Adrenal gland (tissue), 12 donors: ENCODE measurements around the gene MYH13. TPM values are rescaled to one million over a fixed set of nuclear protein-coding genes. Genes with fewer than 3 reads are reported as not detected.
"Not testable (repeated sequence)": the region's sequence is repeated elsewhere in the genome, so short reads cannot be mapped to it uniquely, and the experiment has no call there.

Source experiments
- DNase-seq, 7 donors: peaks; one replicate each; pipeline ENCODE4 v3.0.0-alpha.2; 2019 to 2020
- H3K27ac ChIP-seq, 5 donors: fragments of 200-600 bp; sonication (generic) in 4 of 5; 1 replicate in 3 of 5; 2 replicates in 2 of 5; pipeline versions ENCODE4 v1.5.1 to v1.8.0; 2016 to 2020; ENCODE audit warnings: mild to moderate bottlenecking in 1 of 5
- H3K27me3 ChIP-seq: fragments of 200-600 bp; 2 replicates; pipeline ENCODE4 v1.8.0; 2021
- H3K36me3 ChIP-seq, 2 donors: fragments of 200-600 bp; replicated peaks in 1 of 2; 1 replicate in 1 of 2; 2 replicates in 1 of 2; pipeline versions ENCODE4 v1.5.1 to v1.8.0; 2018 to 2022
- H3K4me1 ChIP-seq, 2 donors: fragments of 200-600 bp; replicated peaks in 1 of 2; 1 replicate in 1 of 2; 2 replicates in 1 of 2; pipeline versions ENCODE4 v1.5.1 to v1.8.0; 2018 to 2021
- H3K4me3 ChIP-seq, 4 donors: fragments of 200-600 bp; sonication (generic) in 3 of 4; one replicate each; pipeline ENCODE4 v1.5.1; 2016 to 2018
- H3K9me3 ChIP-seq, 3 donors: fragments of 200-600 bp; sonication (generic) in 1 of 3; replicated peaks in 1 of 3; 1 replicate in 2 of 3; 2 replicates in 1 of 3; pipeline versions ENCODE4 v1.5.1 to v1.8.0; 2016 to 2021
- POLR2A ChIP-seq, 2 donors: fragments of 450-650 bp; IDR thresholded peaks; one replicate each; pipeline ENCODE4 v1.6.1; 2017; ENCODE audit warnings: antibody characterized with exemption in 2 of 2, mild to moderate bottlenecking in 2 of 2, moderate library complexity in 1 of 2
- WGBS, 4 donors: extraction: QIAGEN DNeasy Blood & Tissue Kit in 2 of 4; methylation state at CpG; one replicate each; pipeline versions ENCODE4 v1.1.5 to v1.1.7; 2013 to 2017; 5-methylcytosine and 5-hydroxymethylcytosine counted together
- intact Hi-C, 2 donors: fragments of 100-400 bp; cut with DNase I; formaldehyde crosslinking; loops; one replicate each; pipeline versions ENCODE4 v1.14.1 to v1.15.0; 2022 to 2023
- polyA plus RNA-seq, 3 donors: library from polyadenylated mRNA; stranded (reverse); fragments of 200-250 nt in 2 of 3; fragments of 350-450 nt in 1 of 3; fragmentation: Illumina TruSeq in 1 of 3; extraction: RNeasy Lipid Tissue Mini Kit (QIAGEN cat#74804) in 1 of 3; gene quantifications; one replicate each; pipeline ENCODE4 v1.2.3, GENCODE V29; 2013 to 2014
- total RNA-seq, 9 donors: library from RNA; depleted of rRNA in 4 of 9; stranded (reverse); fragments of >200 nt in 4 of 9; fragments of 120-200 nt in 1 of 9; fragmentation: NEBNext Ultra II Directional in 1 of 9; extraction: Animal tissue kit (Norgen Biotek cat#: 25700) in 1 of 9; gene quantifications; one replicate each; pipeline versions ENCODE4 v1.1.0 to v1.2.4, GENCODE V29; 2013 to 2023
- TF ChIP-seq, protein P1 (sequence below), 6 experiments: fragments of 450-650 bp in 4 of 6; fragments of 200-600 bp in 2 of 6; sonication (generic) in 1 of 6; IDR thresholded peaks; 1 replicate in 5 of 6; 2 replicates in 1 of 6; pipeline versions ENCODE4 v1.5.1 to v1.8.0; 2016 to 2021; ENCODE audit warnings: antibody characterized with exemption in 6 of 6, mild to moderate bottlenecking in 2 of 6, moderate library complexity in 1 of 6
- donor health status: healthy with polysubstance abuse.
- donor health status: Bipolar disorder and iron deficiency.
- donor health status: DM: yes; HTN: yes; CAD: no.
- donor health status: DM: no; HTN: no; CAD: no.
- donor health status: DM: no; HTN: no; CAD: no.
- donor health status: DM: yes; HTN: yes; CAD: no.

Gene MYH13
- total and polyA plus RNA-seq, 12 donors = not detected

DNA sequence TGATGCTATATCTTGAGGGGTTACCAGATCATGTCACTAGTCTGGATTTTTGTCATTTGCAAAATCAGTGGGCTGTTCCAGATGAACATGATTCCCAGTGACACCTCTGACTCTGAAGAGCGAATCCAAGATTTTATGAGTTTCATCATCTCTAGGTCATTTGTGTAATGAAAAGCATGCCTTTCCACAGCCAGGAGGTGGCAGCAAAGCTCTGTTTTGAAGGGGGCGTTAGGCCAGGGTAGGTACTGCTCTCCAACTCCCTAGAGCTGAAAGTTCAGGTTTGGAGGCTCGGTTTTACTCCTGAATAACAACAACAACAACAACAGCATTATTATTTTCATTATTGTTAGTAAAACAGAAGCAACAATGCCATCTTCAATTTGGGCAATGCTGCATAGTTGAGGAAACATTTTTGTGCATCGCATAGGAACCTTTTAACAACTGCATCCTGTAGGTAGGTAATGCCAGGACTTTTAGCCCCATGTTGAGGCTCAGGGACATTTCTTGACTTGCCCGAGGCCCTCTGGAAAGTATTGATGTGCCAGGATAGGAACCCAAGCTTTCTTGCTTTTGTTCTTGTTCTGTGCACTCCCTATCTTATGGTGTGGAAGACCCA, 77.0 kb downstream of the MYH13 start:
- H3K36me3 ChIP-seq = no peaks in the 10 kb centered on the region
- DNase-seq = peak; percentile 36 to 61 (median 57)
- no peaks in the 10 kb centered on the region for H3K27me3 ChIP-seq
- TF ChIP-seq, protein P1, sequence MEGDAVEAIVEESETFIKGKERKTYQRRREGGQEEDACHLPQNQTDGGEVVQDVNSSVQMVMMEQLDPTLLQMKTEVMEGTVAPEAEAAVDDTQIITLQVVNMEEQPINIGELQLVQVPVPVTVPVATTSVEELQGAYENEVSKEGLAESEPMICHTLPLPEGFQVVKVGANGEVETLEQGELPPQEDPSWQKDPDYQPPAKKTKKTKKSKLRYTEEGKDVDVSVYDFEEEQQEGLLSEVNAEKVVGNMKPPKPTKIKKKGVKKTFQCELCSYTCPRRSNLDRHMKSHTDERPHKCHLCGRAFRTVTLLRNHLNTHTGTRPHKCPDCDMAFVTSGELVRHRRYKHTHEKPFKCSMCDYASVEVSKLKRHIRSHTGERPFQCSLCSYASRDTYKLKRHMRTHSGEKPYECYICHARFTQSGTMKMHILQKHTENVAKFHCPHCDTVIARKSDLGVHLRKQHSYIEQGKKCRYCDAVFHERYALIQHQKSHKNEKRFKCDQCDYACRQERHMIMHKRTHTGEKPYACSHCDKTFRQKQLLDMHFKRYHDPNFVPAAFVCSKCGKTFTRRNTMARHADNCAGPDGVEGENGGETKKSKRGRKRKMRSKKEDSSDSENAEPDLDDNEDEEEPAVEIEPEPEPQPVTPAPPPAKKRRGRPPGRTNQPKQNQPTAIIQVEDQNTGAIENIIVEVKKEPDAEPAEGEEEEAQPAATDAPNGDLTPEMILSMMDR (IDR thresholded peaks at IDR 0.05) = peak; percentile 32 to 71 (median 58)
- TF ChIP-seq POLR2A (IDR thresholded peaks at IDR 0.05) = no peak
- no peak overlapping the region for H3K4me3 ChIP-seq
- H3K9me3 ChIP-seq = no peaks in the 10 kb centered on the region
- no peaks in the 10 kb centered on the region for H3K4me1 ChIP-seq
- WGBS, 4 donors = 24 to 35% (median 34%) methylated on average over 5 of the region's 5 CpGs
- intact Hi-C loops = no loop called here
- H3K27ac ChIP-seq = no peak overlapping the region

DNA sequence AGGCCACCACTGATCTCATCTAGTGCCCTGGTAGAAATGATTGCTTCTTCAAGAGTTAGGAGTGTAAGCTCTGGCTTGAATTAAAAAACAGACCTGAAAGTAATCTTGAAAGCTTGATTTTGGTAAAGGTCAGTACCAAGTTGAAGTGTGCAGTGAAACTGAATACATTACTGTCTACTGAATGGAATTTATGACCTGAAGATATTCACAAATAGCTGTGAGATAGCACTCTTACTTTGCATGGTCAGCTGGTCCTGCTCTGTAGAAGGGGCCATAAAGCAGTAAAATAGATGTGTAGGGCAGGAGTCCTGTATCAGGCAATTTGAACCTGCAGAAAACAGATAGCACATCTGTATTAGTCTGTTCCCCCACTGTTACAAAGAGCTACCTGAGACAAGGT, 78.6 kb downstream of the MYH13 start:
- H3K27me3 ChIP-seq = no peaks in the 10 kb centered on the region
- H3K4me1 ChIP-seq = no peaks in the 10 kb centered on the region
- intact Hi-C loops = no loop called here
- H3K36me3 ChIP-seq = no peaks in the 10 kb centered on the region
- DNase-seq = no peak
- H3K27ac ChIP-seq = no peak overlapping the region
- no peak overlapping the region for H3K4me3 ChIP-seq
- TF ChIP-seq, protein P1 (IDR thresholded peaks at IDR 0.05) = no peak
- TF ChIP-seq POLR2A (IDR thresholded peaks at IDR 0.05) = no peak
- no peaks in the 10 kb centered on the region for H3K9me3 ChIP-seq

DNA sequence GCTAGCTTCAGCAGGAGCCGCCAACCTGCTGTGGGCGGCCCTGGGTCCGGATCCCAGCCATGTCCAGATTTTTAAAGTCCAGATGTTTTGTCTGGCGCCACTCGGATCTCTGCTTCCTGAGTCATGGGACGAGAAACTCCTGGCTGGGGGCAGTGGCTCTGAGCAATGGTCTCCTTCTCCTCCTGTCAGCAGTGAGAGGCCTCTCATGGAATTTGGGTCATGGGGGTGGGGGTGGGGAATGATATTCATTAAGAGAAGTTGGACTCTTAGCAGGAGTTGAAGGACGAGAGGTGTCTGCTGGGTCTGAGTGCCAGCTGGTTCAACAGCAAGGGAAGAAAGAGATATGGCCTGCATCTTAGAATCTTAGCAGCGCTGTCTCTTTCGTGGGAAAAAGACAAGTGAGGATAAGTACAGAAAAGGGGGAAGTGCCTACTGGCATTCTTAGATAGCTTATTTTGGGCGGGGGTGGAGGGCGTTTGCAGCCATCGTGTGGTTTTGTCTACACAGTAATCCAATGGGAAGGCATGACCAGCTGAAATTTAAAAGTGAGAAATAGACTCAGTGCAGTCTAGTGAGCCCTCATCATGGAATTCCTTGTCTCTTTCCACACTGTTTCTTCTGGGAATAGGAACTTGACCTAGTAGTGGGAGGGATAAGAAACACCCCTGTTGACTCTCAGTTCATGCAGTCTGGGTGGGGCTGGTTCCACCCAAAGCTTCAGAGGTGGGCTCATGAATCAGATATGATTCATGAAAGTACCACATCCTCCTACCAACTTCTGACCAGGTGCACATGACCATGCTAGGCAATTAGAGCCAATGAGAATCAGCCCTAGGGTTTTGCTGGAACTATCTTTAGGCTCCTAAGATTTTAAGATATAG, 80.5 kb downstream of the MYH13 start:
- Histone ChIP-seq H3K36me3 (no peaks in the 10 kb centered on the region), H3K27me3 (peaks cover 7% of the 10 kb centered on the region), H3K27ac (no peak overlapping the region), H3K4me3 (no peak overlapping the region), H3K4me1 (no peaks in the 10 kb centered on the region), H3K9me3 (no peaks in the 10 kb centered on the region)
- WGBS, 4 donors = 57 to 70% (median 59%) methylated on average over 9 to 12 of the region's 12 CpGs
- TF ChIP-seq POLR2A (IDR thresholded peaks at IDR 0.05) = no peak
- TF ChIP-seq, protein P1 (IDR thresholded peaks at IDR 0.05) = no peak
- intact Hi-C loops = no loop called here
- no peak for DNase-seq

DNA sequence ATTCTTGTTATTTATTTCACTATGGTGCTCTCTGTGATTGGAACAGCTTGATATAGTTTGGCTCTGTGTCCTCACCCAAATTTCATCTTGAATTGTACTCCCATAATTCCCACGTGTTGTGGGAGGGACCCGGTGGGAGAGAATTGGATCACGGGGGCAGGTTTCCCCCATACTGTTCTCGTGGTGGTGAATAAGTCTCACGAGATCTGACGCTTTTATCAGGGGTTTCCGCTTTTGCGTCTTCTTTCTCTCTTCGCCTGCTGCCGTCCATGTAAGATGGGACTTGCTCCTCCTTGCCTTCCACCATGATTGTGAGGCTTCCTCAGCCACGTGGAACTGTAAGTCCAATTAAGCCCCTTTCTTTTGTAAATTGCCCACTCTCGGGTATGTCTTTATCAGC, 81.2 kb downstream of the MYH13 start:
- H3K4me3 ChIP-seq, H3K9me3 ChIP-seq, DNase-seq, H3K27ac ChIP-seq, H3K4me1 ChIP-seq, H3K36me3 ChIP-seq, H3K27me3 ChIP-seq, intact Hi-C loops: not testable (repeated sequence)
- 69 to 79% (median 77%) methylated on average over 12 of the region's 12 CpGs for WGBS, 4 donors
